ENCODE measurements around the gene ATP6V1E1.

ATP6V1E1 gene

GRCh38 chr22:17581631-17582030 is 46.9 kb downstream of the ATP6V1E1 start:
- CTCF ChIA-PET = interaction anchor here (1.1 kb wide), 1 partner anchor 49 kb away, joined by 3 read pairs; no protein-coding TSS in a partner anchor
- POLR2A ChIA-PET = no interaction called here
- no peak for DNase-seq (ENCODE audit: extremely low spot score)
- no peak for TF ChIP-seq CTCF (IDR thresholded peaks at IDR 0.05; ENCODE audit: control extremely low read depth, extremely low read depth, low read depth, missing control alignments)

GRCh38 chr22:17581056-17581455 is 47.5 kb downstream of the ATP6V1E1 start:
- DNase-seq (ENCODE audit: extremely low spot score) = no peak
- TF ChIP-seq CTCF (IDR thresholded peaks at IDR 0.05; ENCODE audit: control extremely low read depth, extremely low read depth, low read depth, missing control alignments) = no peak
- ChIA-PET CTCF (interaction anchor here (1.1 kb wide), 1 partner anchor 50 kb away, joined by 3 read pairs; no protein-coding TSS in a partner anchor), POLR2A (no interaction called here)

- ChIA-PET CTCF (no interaction called here), POLR2A (no interaction called here)
- TF ChIP-seq CTCF (IDR thresholded peaks at IDR 0.05; ENCODE audit: control extremely low read depth, extremely low read depth, low read depth, missing control alignments) = no peak
- no peak for DNase-seq (ENCODE audit: extremely low spot score)
Observed at GRCh38 chr22:17580441-17581031, 48.0 kb downstream of the ATP6V1E1 start.

- DNase-seq (ENCODE audit: extremely low spot score) = no peak
- CTCF ChIA-PET = interaction anchor here (2.3 kb wide), 1 partner anchor 20 kb away, joined by 6 read pairs; no protein-coding TSS in a partner anchor
- POLR2A ChIA-PET = no interaction called here
- TF ChIP-seq CTCF (IDR thresholded peaks at IDR 0.05; ENCODE audit: control extremely low read depth, extremely low read depth, low read depth, missing control alignments) = no peak
Observed at GRCh38 chr22:17579535-17579981, 49.0 kb downstream of the ATP6V1E1 start.

GRCh38 chr22:17578136-17578754 is 50.3 kb downstream of the ATP6V1E1 start:
- DNase-seq (ENCODE audit: extremely low spot score) = no peak
- ChIA-PET POLR2A (interaction anchor here (0.6 kb wide), 1 partner anchor 14 kb away, joined by 4 read pairs; no protein-coding TSS in a partner anchor), CTCF (interaction anchor here (2.3 kb wide), 1 partner anchor 19 kb away, joined by 6 read pairs; no protein-coding TSS in a partner anchor)
- TF ChIP-seq CTCF (IDR thresholded peaks at IDR 0.05; ENCODE audit: control extremely low read depth, extremely low read depth, low read depth, missing control alignments) = no peak

- POLR2A ChIA-PET = no interaction called here
- no peak for DNase-seq (ENCODE audit: extremely low spot score)
Observed at GRCh38 chr22:17576470-17576869, 52.1 kb downstream of the ATP6V1E1 start.

More at GRCh38 chr22:17576470-17576869, 52.1 kb downstream of the ATP6V1E1 start:
- no peak for TF ChIP-seq CTCF (IDR thresholded peaks at IDR 0.05; ENCODE audit: control extremely low read depth, extremely low read depth, low read depth, missing control alignments)
- CTCF ChIA-PET = interaction anchor here (1.2 kb wide), 1 partner anchor 11 kb away, joined by 3 read pairs; no protein-coding TSS in a partner anchor

Data from GM10248 (cell line).